Right atrium auricular region (tissue), 2 donors: Measurements from ENCODE around the gene EPB41L4A. TPM values are rescaled to one million over a fixed set of nuclear protein-coding genes. Genes with fewer than 3 reads are reported as not detected.
A peak's percentile ranks its signal among the peaks of the same experiment; 100 is the strongest.

Experiments
- DNase-seq: peaks from one replicate; pipeline ENCODE4 v3.0.0-alpha.2; 2019; ENCODE audit warnings: low spot score
- H3K27ac ChIP-seq, 2 donors: fragments of 200-600 bp; sonication (generic); 1 replicate in 1 of 2; 2 replicates in 1 of 2; pipeline ENCODE4 v1.5.1; 2016 to 2019
- H3K27me3 ChIP-seq, 2 donors: fragments of 200-600 bp; sonication (generic); one replicate each; pipeline versions ENCODE4 v1.5.1 to v1.6.0; 2017 to 2019
- H3K36me3 ChIP-seq: fragments of 200-600 bp; sonication (generic); one replicate; pipeline ENCODE4 v1.5.1; 2016
- H3K4me1 ChIP-seq, 2 donors: fragments of 200-600 bp; sonication (generic); one replicate each; pipeline versions ENCODE4 v1.5.1 to v1.6.0; 2017 to 2019
- H3K4me3 ChIP-seq, 2 donors: fragments of 200-600 bp; sonication (generic); 1 replicate in 1 of 2; 2 replicates in 1 of 2; pipeline ENCODE4 v1.5.1; 2017 to 2019; ENCODE audit warnings: mild to moderate bottlenecking in 1 of 2, moderate library complexity in 1 of 2
- H3K9me3 ChIP-seq, 2 donors: fragments of 200-600 bp; sonication (generic); one replicate each; pipeline ENCODE4 v1.5.1; 2019
- total RNA-seq, 2 donors: library from RNA; depleted of rRNA; stranded (reverse); fragments of >200 nt; gene quantifications; one replicate each; pipeline ENCODE4 v1.1.0, GENCODE V29; 2016
- TF ChIP-seq, protein P1 (sequence below), 2 donors: fragments of 200-600 bp; sonication (generic); IDR thresholded peaks; one replicate each; pipeline ENCODE4 v1.5.1; 2019; ENCODE audit warnings: antibody characterized with exemption in 2 of 2

Gene EPB41L4A
- total RNA-seq, 2 donors from 2014 or later: 13.8 to 17.9 TPM

DNA sequence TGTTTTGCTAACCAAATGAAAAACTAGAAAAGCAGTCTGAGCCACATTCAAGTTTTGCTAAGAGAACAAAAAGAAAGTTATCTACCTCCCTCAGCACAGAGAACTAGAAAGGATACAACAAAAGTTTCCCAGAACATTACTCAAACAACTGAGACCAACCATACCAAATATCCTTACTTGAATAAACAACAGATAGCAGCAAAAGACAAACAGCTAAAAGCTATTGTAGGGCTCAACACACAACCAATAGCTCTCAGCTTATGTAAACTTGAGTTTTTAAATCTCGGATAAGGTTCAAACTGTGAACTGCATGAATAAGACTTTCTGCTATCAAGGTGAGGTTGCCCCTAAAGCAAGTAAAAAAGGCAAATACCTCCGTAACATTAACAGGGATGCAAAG, 3.5 kb downstream of the EPB41L4A start:
- Histone ChIP-seq H3K36me3 (no peaks in the 10 kb centered on the region), H3K9me3 (no peaks in the 10 kb centered on the region), H3K4me3 (no peak overlapping the region), H3K27me3 (no peaks in the 10 kb centered on the region), H3K4me1 (peaks cover 0 to 38% of the 10 kb centered on the region in 2 donors), H3K27ac (no peak overlapping the region)
- TF ChIP-seq, protein P1, sequence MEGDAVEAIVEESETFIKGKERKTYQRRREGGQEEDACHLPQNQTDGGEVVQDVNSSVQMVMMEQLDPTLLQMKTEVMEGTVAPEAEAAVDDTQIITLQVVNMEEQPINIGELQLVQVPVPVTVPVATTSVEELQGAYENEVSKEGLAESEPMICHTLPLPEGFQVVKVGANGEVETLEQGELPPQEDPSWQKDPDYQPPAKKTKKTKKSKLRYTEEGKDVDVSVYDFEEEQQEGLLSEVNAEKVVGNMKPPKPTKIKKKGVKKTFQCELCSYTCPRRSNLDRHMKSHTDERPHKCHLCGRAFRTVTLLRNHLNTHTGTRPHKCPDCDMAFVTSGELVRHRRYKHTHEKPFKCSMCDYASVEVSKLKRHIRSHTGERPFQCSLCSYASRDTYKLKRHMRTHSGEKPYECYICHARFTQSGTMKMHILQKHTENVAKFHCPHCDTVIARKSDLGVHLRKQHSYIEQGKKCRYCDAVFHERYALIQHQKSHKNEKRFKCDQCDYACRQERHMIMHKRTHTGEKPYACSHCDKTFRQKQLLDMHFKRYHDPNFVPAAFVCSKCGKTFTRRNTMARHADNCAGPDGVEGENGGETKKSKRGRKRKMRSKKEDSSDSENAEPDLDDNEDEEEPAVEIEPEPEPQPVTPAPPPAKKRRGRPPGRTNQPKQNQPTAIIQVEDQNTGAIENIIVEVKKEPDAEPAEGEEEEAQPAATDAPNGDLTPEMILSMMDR (IDR thresholded peaks at IDR 0.05): no peak
- no peak for DNase-seq

DNA sequence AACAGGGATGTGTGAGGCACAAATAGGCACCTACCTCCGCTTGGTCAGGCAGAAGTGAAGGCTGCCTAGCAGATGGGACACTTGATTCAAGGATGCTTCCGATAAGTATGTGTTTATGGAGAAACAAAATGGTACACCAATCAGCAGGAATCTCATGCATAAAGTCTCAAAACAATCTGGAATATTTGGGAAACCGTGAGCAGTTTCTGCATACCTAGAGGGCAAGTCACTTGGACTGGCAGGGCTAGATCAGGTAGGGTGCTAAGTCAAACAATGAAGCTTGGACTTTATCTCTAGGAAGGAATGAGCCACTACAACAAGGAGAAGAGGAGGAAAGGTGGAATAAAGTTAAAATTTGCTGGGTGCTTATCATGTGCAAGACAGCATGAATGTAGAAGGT, 5.5 kb downstream of the EPB41L4A start:
- TF ChIP-seq, protein P1 (IDR thresholded peaks at IDR 0.05): no peak
- Histone ChIP-seq H3K9me3 (no peaks in the 10 kb centered on the region), H3K4me1 (peaks cover 0 to 37% of the 10 kb centered on the region in 2 donors), H3K36me3 (no peaks in the 10 kb centered on the region), H3K27ac (no peak overlapping the region), H3K27me3 (no peaks in the 10 kb centered on the region), H3K4me3 (no peak overlapping the region)
- DNase-seq: no peak

DNA sequence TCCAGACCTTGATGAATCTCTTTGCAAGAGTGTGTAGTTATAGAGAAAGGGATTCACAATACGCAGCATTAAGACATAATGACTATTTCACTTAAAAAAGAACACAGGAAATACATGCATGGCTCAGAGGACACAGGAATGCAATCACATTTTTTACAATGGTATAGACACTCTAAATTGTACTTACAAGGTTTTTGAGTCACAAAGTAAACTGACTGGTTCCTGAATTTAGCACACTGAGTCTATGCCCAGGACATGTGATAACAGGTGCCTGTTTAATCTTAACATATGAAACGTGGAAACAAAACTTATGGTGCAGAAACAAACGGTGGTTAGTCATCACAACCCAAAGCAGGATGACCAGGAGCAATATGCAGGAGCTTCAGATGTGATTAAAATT, 6.7 kb downstream of the EPB41L4A start:
- H3K27ac ChIP-seq: no peak overlapping the region
- peaks cover 0 to 40% of the 10 kb centered on the region in 2 donors for H3K4me1 ChIP-seq

DNA sequence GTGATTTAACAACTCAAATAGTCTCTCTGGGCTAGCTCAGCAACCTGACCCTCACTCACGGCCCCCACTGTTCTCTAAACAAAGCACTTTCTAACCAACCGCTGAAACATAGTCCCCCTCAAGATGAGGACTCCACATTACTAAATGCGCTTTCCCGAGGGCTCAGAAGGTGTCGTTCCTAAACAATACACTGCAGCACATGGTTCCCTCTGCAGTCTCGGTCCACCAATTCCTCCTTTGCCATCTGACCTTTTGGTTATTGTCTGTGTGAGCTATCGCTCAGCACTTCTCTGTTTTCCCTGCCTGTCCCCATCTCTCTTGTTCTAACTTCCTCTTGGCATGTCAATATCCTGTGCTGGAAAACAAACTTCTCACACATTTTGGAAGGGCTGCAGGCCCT, 7.2 kb downstream of the EPB41L4A start:
- DNase-seq: no peak
- TF ChIP-seq, protein P1 (IDR thresholded peaks at IDR 0.05): no peak
- Histone ChIP-seq H3K4me3 (no peak overlapping the region), H3K4me1 (peaks cover 0 to 41% of the 10 kb centered on the region in 2 donors), H3K27me3 (no peaks in the 10 kb centered on the region), H3K36me3 (no peaks in the 10 kb centered on the region), H3K27ac (no peak overlapping the region), H3K9me3 (no peaks in the 10 kb centered on the region)

More for the DNA sequence above, 6.7 kb downstream of the EPB41L4A start:
- DNase-seq: no peak
- Histone ChIP-seq H3K36me3 (no peaks in the 10 kb centered on the region), H3K4me3 (no peak overlapping the region), H3K27me3 (no peaks in the 10 kb centered on the region), H3K9me3 (no peaks in the 10 kb centered on the region)
- TF ChIP-seq, protein P1 (IDR thresholded peaks at IDR 0.05): no peak

DNA sequence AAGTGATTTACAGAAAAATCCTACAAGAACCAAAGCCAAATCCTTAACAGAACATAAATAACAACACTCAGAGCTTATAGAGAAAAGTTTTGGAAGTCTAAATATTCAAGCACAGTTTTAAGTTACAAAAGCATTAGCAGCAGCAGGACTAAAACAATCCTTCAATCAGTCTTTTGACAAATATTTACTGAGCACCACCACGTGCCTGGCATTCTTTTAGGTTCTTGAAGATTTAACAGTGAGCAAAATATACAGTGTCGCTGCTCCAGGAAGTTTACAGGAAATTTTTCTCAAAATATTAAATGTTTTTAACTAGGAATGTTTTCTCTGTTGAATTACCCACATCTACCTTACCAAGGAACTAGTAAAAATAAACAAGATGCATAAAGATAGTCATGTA, 11.4 kb downstream of the EPB41L4A start:
- Histone ChIP-seq H3K4me3 (no peak overlapping the region), H3K4me1 (peaks cover 0 to 37% of the 10 kb centered on the region in 2 donors), H3K9me3 (no peaks in the 10 kb centered on the region), H3K27me3 (no peaks in the 10 kb centered on the region), H3K27ac (no peak overlapping the region), H3K36me3 (no peaks in the 10 kb centered on the region)
- no peak for DNase-seq
- TF ChIP-seq, protein P1 (IDR thresholded peaks at IDR 0.05): no peak

DNA sequence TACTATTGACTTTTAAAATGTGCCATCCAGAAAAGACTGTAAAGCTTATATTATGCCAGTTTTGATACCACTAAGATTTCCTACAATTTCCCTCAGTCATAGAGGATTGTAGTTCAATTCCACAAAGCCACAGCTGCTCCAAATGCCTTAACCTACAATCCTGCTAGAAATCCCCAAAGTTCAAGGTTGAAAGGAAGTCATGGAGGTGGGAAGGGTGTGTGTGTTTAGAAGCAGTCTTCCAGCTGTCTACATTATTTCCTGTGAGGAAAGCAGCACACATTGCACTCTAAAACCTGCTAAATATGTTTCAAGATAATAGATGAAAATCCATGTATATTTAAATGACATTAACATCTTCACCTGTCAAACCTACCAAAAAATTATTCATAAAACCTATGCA, 11.8 kb downstream of the EPB41L4A start:
- DNase-seq: no peak
- Histone ChIP-seq H3K27ac (peak overlapping the region; percentile 31 to 37), H3K4me3 (no peak overlapping the region), H3K27me3 (no peaks in the 10 kb centered on the region), H3K9me3 (no peaks in the 10 kb centered on the region), H3K4me1 (peaks cover 0 to 33% of the 10 kb centered on the region in 2 donors), H3K36me3 (no peaks in the 10 kb centered on the region)
- TF ChIP-seq, protein P1 (IDR thresholded peaks at IDR 0.05): no peak
